Colonic mucosa (tissue), 4 donors: ENCODE data around the gene PSKH1. TPM values are rescaled to one million over a fixed set of nuclear protein-coding genes. Genes with fewer than 3 reads are reported as not detected.
"Not testable (repeated sequence)": the region's sequence is repeated elsewhere in the genome, so short reads cannot be mapped to it uniquely, and the experiment has no call there.

Experiments used
- DNase-seq: peaks from one replicate; pipeline ENCODE4 v3.0.0-alpha.2; 2020
- H3K27ac ChIP-seq: fragments of 200-600 bp; one replicate; pipeline ENCODE4 v1.8.0; 2021
- H3K27me3 ChIP-seq: fragments of 200-600 bp; one replicate; pipeline ENCODE4 v1.8.0; 2021
- H3K36me3 ChIP-seq: fragments of 200-600 bp; one replicate; pipeline ENCODE4 v1.8.0; 2021
- H3K4me1 ChIP-seq: fragments of 200-600 bp; one replicate; pipeline ENCODE4 v1.8.0; 2021; ENCODE audit warnings: mild to moderate bottlenecking
- H3K4me3 ChIP-seq: fragments of 200-600 bp; one replicate; pipeline ENCODE4 v1.8.0; 2021
- H3K9ac ChIP-seq, 2 donors: one replicate each; pipeline ENCODE4 v1.7.0; 2013; ENCODE audit warnings: control low read depth in 2 of 2, low read depth in 2 of 2, low read length in 2 of 2
- H3K9me3 ChIP-seq: fragments of 200-600 bp; one replicate; pipeline ENCODE4 v1.8.0; 2021
- intact Hi-C: fragments of 100-400 bp; cut with DNase I; formaldehyde crosslinking; loops from one replicate; pipeline ENCODE4 v1.14.1; 2022
- total RNA-seq, 2 donors: library from RNA; stranded (reverse); fragmentation: NEBNext Ultra II Directional in 1 of 2; extraction: Animal tissue kit (Norgen Biotek cat#: 25700) in 1 of 2; gene quantifications; one replicate each; pipeline ENCODE4 v1.2.1, GENCODE V29; 2021
- TF ChIP-seq, protein P1 (sequence below): fragments of 200-600 bp; IDR thresholded peaks from one replicate; pipeline ENCODE4 v1.8.0; 2022; ENCODE audit warnings: antibody characterized with exemption, mild to moderate bottlenecking
- donor health status: healthy.
- donor health status: DM: no; HTN: no; CAD: no.
- donor health status: DM: no; HTN: no; CAD: no.

PSKH1 gene
- total RNA-seq, 2 donors from 2014 or later: 24.5 to 34.7 TPM

DNA sequence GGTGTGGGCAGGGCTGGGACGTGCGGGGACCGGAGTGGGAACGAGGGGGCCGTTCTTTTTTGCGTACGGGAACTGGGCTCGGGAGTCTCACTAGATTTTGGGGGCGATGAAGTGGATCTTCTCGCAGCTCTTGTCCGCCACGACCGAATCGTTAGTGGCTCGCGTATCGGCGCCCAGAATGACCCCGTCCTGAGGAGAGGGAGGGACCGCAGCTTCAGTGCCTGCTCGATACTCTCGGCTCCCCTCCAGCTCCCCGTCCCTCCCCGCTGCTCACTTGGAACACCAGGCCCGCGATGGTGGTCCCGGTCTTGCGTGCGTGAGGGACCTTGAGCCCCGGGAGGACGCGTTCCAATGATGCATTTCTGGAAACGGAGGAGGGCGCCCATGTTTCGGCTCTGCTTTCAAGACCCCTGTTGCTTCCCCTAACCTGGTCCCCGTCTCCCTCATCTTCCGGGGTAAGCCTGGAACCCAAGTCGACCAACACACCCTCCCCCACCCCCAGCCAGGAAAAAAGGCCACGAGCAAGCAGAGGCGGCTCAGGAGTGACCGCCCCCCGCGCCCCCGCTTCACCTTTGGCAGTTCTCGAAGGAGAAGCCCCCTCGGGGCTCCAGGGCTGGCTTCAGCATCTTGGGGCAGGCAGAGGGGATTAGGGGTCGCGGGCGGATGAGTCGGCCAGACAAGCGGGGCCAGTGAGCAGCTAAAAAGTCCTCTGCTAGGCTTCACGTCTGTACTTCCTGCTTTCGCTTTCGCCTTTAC, 43.2 kb downstream of the PSKH1 start, which contains the start of gene PSMB10:
TSS of gene PSMB10 (minus strand) at position 727 of the 756 bp plus-strand sequence. CDS start at position 626, 101 bp downstream.
- H3K4me1 ChIP-seq: peaks cover 9% of the 10 kb centered on the region
- intact Hi-C loops: no loop called here

DNA sequence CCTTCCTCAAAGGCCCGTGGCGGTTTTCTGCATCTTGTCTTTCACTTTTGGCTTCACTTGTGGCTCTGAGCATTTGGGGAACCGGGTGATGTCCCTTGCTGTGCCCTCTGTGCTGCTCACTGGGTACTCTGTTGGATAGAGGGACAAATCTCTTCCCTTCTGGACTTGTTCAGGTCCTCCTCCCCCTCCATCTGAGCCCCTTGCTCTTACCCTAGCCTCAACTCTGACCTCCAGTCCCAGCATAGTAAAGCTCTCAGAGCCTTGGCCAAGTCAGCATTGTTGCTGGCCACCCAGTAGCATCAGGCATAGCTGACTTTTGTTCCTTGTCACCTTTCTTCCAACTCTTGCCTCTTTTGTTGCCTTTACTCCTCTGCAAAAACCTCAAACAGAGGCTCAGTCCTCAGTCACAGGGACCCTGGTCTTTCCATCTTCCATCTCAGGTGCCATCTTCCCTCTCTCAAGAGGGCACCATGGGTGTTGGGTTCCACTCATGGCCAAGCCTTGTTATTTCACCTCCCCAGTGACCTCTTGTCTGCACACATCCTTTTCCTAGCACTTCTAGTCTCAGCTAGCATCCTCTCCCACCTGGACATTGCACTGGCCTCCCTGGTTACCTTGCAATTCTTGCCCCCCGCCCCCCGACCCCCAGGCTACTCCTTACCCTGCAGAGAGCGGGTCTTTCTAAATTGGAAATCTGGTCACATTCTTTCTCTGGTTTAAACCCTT, 44.0 kb downstream of the PSKH1 start:
- Histone ChIP-seq H3K9ac (peak overlapping the region; percentile 97 to 99), H3K36me3 (no peaks in the 10 kb centered on the region), H3K4me1 (peaks cover 9% of the 10 kb centered on the region), H3K9me3 (no peaks in the 10 kb centered on the region), H3K27ac (peak overlapping the region; percentile 89), H3K4me3 (peak overlapping the region; percentile 84), H3K27me3 (no peaks in the 10 kb centered on the region)
- TF ChIP-seq, protein P1, sequence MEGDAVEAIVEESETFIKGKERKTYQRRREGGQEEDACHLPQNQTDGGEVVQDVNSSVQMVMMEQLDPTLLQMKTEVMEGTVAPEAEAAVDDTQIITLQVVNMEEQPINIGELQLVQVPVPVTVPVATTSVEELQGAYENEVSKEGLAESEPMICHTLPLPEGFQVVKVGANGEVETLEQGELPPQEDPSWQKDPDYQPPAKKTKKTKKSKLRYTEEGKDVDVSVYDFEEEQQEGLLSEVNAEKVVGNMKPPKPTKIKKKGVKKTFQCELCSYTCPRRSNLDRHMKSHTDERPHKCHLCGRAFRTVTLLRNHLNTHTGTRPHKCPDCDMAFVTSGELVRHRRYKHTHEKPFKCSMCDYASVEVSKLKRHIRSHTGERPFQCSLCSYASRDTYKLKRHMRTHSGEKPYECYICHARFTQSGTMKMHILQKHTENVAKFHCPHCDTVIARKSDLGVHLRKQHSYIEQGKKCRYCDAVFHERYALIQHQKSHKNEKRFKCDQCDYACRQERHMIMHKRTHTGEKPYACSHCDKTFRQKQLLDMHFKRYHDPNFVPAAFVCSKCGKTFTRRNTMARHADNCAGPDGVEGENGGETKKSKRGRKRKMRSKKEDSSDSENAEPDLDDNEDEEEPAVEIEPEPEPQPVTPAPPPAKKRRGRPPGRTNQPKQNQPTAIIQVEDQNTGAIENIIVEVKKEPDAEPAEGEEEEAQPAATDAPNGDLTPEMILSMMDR: no peak
- no peak for DNase-seq
- intact Hi-C loops: no loop called here

More for the DNA sequence above, 43.2 kb downstream of the PSKH1 start, which contains the start of gene PSMB10:
- no peaks in the 10 kb centered on the region for H3K36me3 ChIP-seq
- no peaks in the 10 kb centered on the region for H3K9me3 ChIP-seq
- H3K9ac ChIP-seq: peak within 1 kb of the TSS; percentile 97 to 99
- TF ChIP-seq, protein P1: no peak
- H3K27me3 ChIP-seq: no peaks in the 10 kb centered on the region
- H3K27ac ChIP-seq: peak within 1 kb of the TSS; percentile 89
- DNase-seq: peak; percentile 83
- H3K4me3 ChIP-seq: peak within 1 kb of the TSS; percentile 84

DNA sequence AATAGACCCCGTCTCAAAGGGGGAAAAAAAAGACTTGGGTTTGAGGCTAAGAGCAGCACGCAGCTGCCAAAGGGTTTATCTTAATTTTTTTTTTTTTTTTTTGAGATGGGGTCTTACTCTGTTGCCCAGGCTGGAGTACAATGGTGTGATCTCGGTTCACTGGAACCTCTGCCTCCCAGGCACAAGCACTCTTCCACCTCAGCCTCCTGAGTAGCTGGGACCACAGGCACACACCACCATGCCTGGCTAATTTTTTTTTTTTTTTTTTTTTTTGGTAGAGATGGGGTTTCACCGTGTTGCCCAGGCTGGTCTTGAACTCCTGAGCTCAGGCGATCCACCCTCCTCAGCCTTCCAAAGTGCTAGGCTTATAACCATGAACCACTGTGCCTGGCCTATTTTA, 44.7 kb downstream of the PSKH1 start:
- H3K27ac ChIP-seq: peak overlapping the region; percentile 89
- H3K27me3 ChIP-seq, DNase-seq, H3K36me3 ChIP-seq, H3K9ac ChIP-seq, H3K9me3 ChIP-seq, H3K4me1 ChIP-seq, H3K4me3 ChIP-seq, intact Hi-C loops: not testable (repeated sequence)

DNA sequence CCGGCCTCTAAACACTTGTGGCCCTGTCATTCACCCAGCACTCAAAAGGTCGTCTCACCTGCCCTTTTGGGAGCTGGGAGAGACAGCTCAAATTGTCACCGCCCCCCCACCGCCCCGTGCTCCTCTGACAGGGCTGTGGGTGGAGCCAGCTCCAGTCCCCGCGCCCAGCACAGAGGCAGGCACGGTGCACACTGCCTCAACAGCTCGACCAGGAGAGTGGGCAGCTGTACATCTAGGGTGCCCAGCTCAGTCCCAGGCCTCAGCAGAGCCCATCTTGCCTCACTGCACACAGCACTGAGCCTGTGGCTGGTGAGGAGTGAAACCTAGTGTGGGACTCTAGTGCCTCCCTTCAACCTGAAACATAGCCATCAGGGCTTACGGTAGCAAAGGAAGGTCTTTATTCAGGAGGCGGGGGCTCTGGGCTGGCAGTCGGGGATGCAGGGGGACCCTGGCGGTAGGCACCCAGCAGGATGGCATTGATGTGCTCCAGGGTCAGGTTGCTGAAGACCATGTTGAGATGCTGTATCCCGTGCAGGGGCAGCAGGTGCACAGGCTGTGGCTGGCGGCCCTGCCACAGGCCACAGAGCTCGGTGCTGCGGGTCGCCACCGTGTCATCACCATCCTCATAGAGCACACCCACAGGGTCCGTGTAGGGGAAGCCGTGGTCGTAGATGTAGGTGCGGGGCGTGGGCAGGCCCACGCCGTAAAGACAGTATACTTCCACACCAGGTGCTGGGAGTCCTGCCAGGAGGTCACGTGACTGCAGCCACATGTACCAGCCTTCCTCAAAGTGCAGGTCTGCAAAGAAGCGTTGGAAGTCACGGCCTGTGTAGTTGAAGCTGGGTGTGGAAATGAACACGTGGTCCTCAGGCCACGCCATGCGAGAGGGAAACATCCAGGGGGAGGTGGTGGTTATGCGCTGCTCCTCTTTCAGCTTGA, 46.7 kb downstream of the PSKH1 start:
- intact Hi-C loops: no loop called here
- no peak overlapping the region for H3K27ac ChIP-seq

DNA sequence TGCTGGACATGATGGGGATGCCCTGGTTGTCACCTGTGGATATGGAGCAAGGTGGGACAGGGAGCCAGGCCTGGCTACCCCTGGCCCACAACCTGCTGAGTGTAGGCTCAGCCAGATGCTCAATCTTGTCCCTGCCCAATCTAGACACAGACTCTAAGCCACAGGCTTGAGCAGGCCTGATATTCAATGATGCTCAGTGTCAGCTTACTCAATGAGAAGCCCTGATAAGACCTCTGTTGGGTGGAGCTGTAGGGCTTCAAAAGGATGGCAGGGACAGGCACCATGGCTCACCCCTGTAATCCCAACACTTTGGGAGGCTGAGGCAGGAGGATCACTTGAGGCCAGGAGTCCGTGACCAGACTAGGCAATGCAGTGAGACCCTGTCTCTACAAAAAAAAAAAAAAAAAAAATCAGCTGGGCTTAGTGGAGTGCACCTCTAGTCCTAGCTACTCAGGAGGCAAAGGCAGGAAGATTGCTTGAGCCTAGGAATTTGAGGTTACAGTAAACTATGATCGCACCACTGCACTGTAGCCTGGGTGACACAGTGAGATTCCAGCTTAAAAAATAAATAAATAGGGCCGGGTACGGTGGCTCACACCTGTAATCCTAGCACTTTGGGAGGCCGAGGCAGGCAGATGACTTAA, 47.5 kb downstream of the PSKH1 start:
- peaks cover 3% of the 10 kb centered on the region for H3K4me1 ChIP-seq
- intact Hi-C loops: no loop called here
- H3K9me3 ChIP-seq: no peaks in the 10 kb centered on the region
- no peak for DNase-seq
- TF ChIP-seq, protein P1: no peak
- H3K9ac ChIP-seq: no peak overlapping the region
- H3K36me3 ChIP-seq: peaks cover 1% of the 10 kb centered on the region
- H3K4me3 ChIP-seq: no peak overlapping the region
- H3K27me3 ChIP-seq: no peaks in the 10 kb centered on the region
- H3K27ac ChIP-seq: no peak overlapping the region

More for the DNA sequence above, 46.7 kb downstream of the PSKH1 start:
- peaks cover 9% of the 10 kb centered on the region for H3K4me1 ChIP-seq
- no peak overlapping the region for H3K9ac ChIP-seq
- TF ChIP-seq, protein P1: no peak
- no peaks in the 10 kb centered on the region for H3K36me3 ChIP-seq
- DNase-seq: peak; percentile 72
- H3K9me3 ChIP-seq: no peaks in the 10 kb centered on the region
- no peak overlapping the region for H3K4me3 ChIP-seq
- H3K27me3 ChIP-seq: no peaks in the 10 kb centered on the region
